K562 (cell line): ENCODE results near the gene NT5DC1. TPM values are rescaled to one million over a fixed set of nuclear protein-coding genes. Genes with fewer than 3 reads are reported as not detected.

Experiments
- ARID2 ChIP-seq: fragments of 450-650 bp; IDR thresholded peaks from 2 replicates; pipeline ENCODE4 v1.6.1; 2017; ENCODE audit warnings: antibody characterized with exemption, mild to moderate bottlenecking
- ARID3A ChIP-seq: IDR thresholded peaks from 2 replicates; pipeline ENCODE4 v1.6.1; 2012; ENCODE audit warnings: low read depth, low read length, improper control_type of control experiment, borderline replicate concordance
- ATF6 ChIP-seq: sonication (generic); formaldehyde crosslinking; IDR thresholded peaks from 2 replicates; pipeline ENCODE4 v1.4.0; 2020; ENCODE audit warnings: mild to moderate bottlenecking, missing genetic modification reagents
- CBX1 ChIP-seq: sonication (generic); IDR thresholded peaks from 2 replicates; pipeline ENCODE4 v1.6.1; 2016; ENCODE audit warnings: antibody characterized with exemption, low read depth, mild to moderate bottlenecking
- CHD1 ChIP-seq: fragments of 200-600 bp; sonication (generic); IDR thresholded peaks from one replicate; pipeline ENCODE4 v1.6.1; 2012; ENCODE audit warnings: mild to moderate bottlenecking, moderate library complexity, low read length, inconsistent platforms
- CSDE1 ChIP-seq, 2 experiments: fragments of 450-650 bp; IDR thresholded peaks; 2 replicates each; pipeline ENCODE4 v1.6.1; 2016; ENCODE audit warnings: mild to moderate bottlenecking in 1 of 2
- DNMT1 ChIP-seq: fragments of 450-650 bp; IDR thresholded peaks from 2 replicates; pipeline ENCODE4 v1.6.1; 2016; ENCODE audit warnings: antibody characterized with exemption, mild to moderate bottlenecking
- ELF1 ChIP-seq: fragments of 200-800 bp; sonication (Bioruptor generic); IDR thresholded peaks from 2 replicates; pipeline ENCODE4 v1.6.1; 2016; ENCODE audit warnings: missing genetic modification characterization, missing compliant biosample characterization
- HNRNPLL ChIP-seq: fragments of 200-400 bp; formaldehyde crosslinking; IDR thresholded peaks from 2 replicates; pipeline ENCODE4 v1.6.1; 2017; ENCODE audit warnings: low read length, low read depth, mild to moderate bottlenecking; ENCODE audit not compliant: poor library complexity, severe bottlenecking
- MYNN ChIP-seq, 2 experiments: sonication (generic); formaldehyde crosslinking in 1 of 2; IDR thresholded peaks; 2 replicates each; pipeline versions ENCODE4 v1.5.0 to v1.6.1; 2016 to 2020; ENCODE audit warnings: antibody characterized with exemption in 1 of 2, missing genetic modification reagents in 1 of 2
- PBX2 ChIP-seq, 2 experiments: IDR thresholded peaks in 1 of 2; conservative IDR thresholded peaks in 1 of 2; 2 replicates each; pipeline ENCODE4 v1.6.1; 2016; ENCODE audit warnings: low read depth in 2 of 2, mild to moderate bottlenecking in 1 of 2, missing compliant biosample characterization in 1 of 2, missing genetic modification characterization in 1 of 2, moderate library complexity in 1 of 2
- PHF20 ChIP-seq: fragments of 450-650 bp; IDR thresholded peaks from 2 replicates; pipeline ENCODE4 v1.6.1; 2018; ENCODE audit not compliant: partially characterized antibody
- ZBTB5 ChIP-seq: fragments of 450-650 bp; IDR thresholded peaks from 2 replicates; pipeline ENCODE4 v1.6.1; 2017; ENCODE audit warnings: antibody characterized with exemption
- ZNF384 ChIP-seq: IDR thresholded peaks from 2 replicates; pipeline ENCODE4 v1.6.1; 2012; ENCODE audit warnings: low read depth, low read length, improper control_type of control experiment
- ZNF395 ChIP-seq: fragments of 200-800 bp; sonication (Bioruptor generic); IDR thresholded peaks from 2 replicates; pipeline ENCODE4 v1.6.1; 2017; ENCODE audit warnings: missing genetic modification characterization, missing compliant biosample characterization
- ZNF507 ChIP-seq: conservative IDR thresholded peaks from 2 replicates; pipeline ENCODE4 v1.6.1; 2017; ENCODE audit warnings: missing genetic modification characterization, missing compliant biosample characterization
- polyA plus RNA-seq, 8 experiments: library from polyadenylated mRNA; depleted of rRNA in 4 of 8; stranded (reverse) in 5 of 8; unstranded in 3 of 8; fragments of >200 nt; fragmentation: Nextera tagmentation in 2 of 8; fragmentation: Illumina TruSeq in 1 of 8; extraction: Ambion mirVana in 2 of 8; extraction: Trizol in 1 of 8; gene quantifications; 2 replicates each; pipeline versions ENCODE4 v1.2.1 to v1.2.3, GENCODE V29; 2011 to 2014; ENCODE audit warnings: inconsistent platforms in 1 of 8, missing spikeins in 1 of 8
- total RNA-seq, 7 experiments: library from RNA; depleted of rRNA in 6 of 7; stranded (reverse); fragments of >200 nt in 6 of 7; fragmentation: Illumina TruSeq in 2 of 7; extraction: Trizol in 2 of 7; gene quantifications; 2 replicates each; pipeline versions ENCODE4 v1.2.1 to v1.2.3, GENCODE V29; 2011 to 2021; ENCODE audit warnings: low replicate concordance in 1 of 7

Gene NT5DC1
- total and polyA plus RNA-seq, 9 of the 15 experiments (the other 6 are each of a cell fraction or from before 2014, with no cell fraction given), result 4.9 to 28.5 (median 16.3) TPM

- TF ChIP-seq ZNF395 (CRISPR knock-in tag), result no peak
- no peak for TF ChIP-seq CSDE1 (IDR thresholded peaks at IDR 0.05)
- no peak for TF ChIP-seq DNMT1
- no peak for TF ChIP-seq PBX2 (CRISPR knock-in tag; IDR thresholded peaks at IDR 0.05; ENCODE audit: low read depth)
- TF ChIP-seq PBX2 (tag; conservative IDR thresholded peaks at IDR 0.05; ENCODE audit: low read depth), result 0 out of 2 replicates have a peak, but pooled peaks have one; percentile 16
- no peak for TF ChIP-seq ARID2
- no peak for TF ChIP-seq ZBTB5
- no peak for TF ChIP-seq HNRNPLL
- TF ChIP-seq ZNF384, result peak; percentile 39
- no peak for TF ChIP-seq ATF6
- no peak for TF ChIP-seq ZNF507 (tag)
- no peak for TF ChIP-seq MYNN (IDR thresholded peaks at IDR 0.05)
- TF ChIP-seq MYNN (CRISPR knock-in tag; IDR thresholded peaks at IDR 0.05), result no peak
- TF ChIP-seq PHF20, result no peak
- no peak for TF ChIP-seq CBX1
- TF ChIP-seq ELF1 (tag), result no peak
- no peak for TF ChIP-seq CHD1
- TF ChIP-seq ARID3A, result peak; percentile 86; the same call in 1 of the 2 replicates
These were observed 116.4 kb downstream of the NT5DC1 start (continued) for GRCh38 chr6:116217069-116217468.
